GM12878 (cell line): ENCODE measurements around the gene RFX1. TPM values are rescaled to one million over a fixed set of nuclear protein-coding genes. Genes with fewer than 3 reads are reported as not detected.

ENCODE experiments used
- ATAC-seq: fragments of 200-7000 bp; cut with Tn5 transposase; 3 replicates; pipeline ENCODE4 v1.9.1; 2020; ENCODE audit warnings: mild to moderate bottlenecking, moderate library complexity
- BruUV-seq: library from RNA; stranded (reverse); fragments of 400-500 nt; replicated peaks from 2 replicates; lab custom pipeline; 2021; lab: Mats Ljungman, UMichigan
- CTCF ChIA-PET: fragments of 300-600 bp; sonication (Branson Sonifier 250); formaldehyde crosslinking; extraction: SDS; loops from one replicate; lab custom pipeline; 2021; ENCODE audit warnings: inconsistent platforms; lab: Yijun Ruan, JAX
- POLR2A ChIA-PET: fragments of 350-600 bp; formaldehyde crosslinking; extraction: SDS; loops from one replicate; lab custom pipeline; 2021; ENCODE audit warnings: inconsistent platforms; lab: Charles Lee
- RAD21 ChIA-PET: fragments of 300-600 bp; sonication (Branson Sonifier 250); formaldehyde crosslinking; loops from one replicate; lab custom pipeline; 2023; ENCODE audit warnings: antibody characterized with exemption; ENCODE audit not compliant: unreplicated experiment; lab: Charles Lee
- SMC1A ChIA-PET: fragments of 300-600 bp; sonication (Branson Sonifier 250); formaldehyde crosslinking; loops from one replicate; lab custom pipeline; 2023; ENCODE audit not compliant: unreplicated experiment, uncharacterized antibody; lab: Charles Lee
- DNase-seq: peaks from one replicate; pipeline ENCODE4 v3.0.0-alpha.2; 2011; ENCODE audit warnings: low read depth, low spot score
- FAIRE-seq: peaks from 3 replicates; lab custom pipeline; 2011; peaks lifted over from hg19 to GRCh38; lab: Jason Lieb, UNC
- H2AFZ ChIP-seq: 2 replicates; pipeline ENCODE4 v1.6.0; 2011; ENCODE audit warnings: low read depth, low read length, control low read depth; ENCODE audit not compliant: control insufficient read depth
- H3K27ac ChIP-seq: 2 replicates; pipeline ENCODE4 v1.5.1; 2011; ENCODE audit warnings: control low read depth; ENCODE audit not compliant: control insufficient read depth, insufficient read depth
- H3K27me3 ChIP-seq, 2 experiments: replicated peaks in 1 of 2; 2 replicates each; pipeline versions ENCODE4 v1.6.0 to v1.6.1; 2011; ENCODE audit warnings: low read length in 1 of 2; ENCODE audit not compliant: control insufficient read depth in 2 of 2, insufficient read depth in 2 of 2
- H3K36me3 ChIP-seq, 2 experiments: 2 replicates each; pipeline ENCODE4 v1.5.1; 2011; ENCODE audit warnings: low read length in 1 of 2; ENCODE audit not compliant: control insufficient read depth in 2 of 2, insufficient read depth in 2 of 2
- H3K4me1 ChIP-seq: 2 replicates; pipeline ENCODE4 v1.6.1; 2011; ENCODE audit warnings: mild to moderate bottlenecking, low read length, moderate library complexity, mixed read lengths; ENCODE audit not compliant: control insufficient read depth, insufficient read depth
- H3K4me2 ChIP-seq: 2 replicates; pipeline ENCODE4 v1.6.0; 2011; ENCODE audit warnings: control low read depth; ENCODE audit not compliant: control insufficient read depth, insufficient read depth
- H3K4me3 ChIP-seq: fragments of 200-600 bp; sonication (generic); 2 replicates; pipeline ENCODE4 v1.5.1; 2016
- H3K79me2 ChIP-seq: 2 replicates; pipeline ENCODE4 v1.6.0; 2011; ENCODE audit warnings: low read length; ENCODE audit not compliant: control insufficient read depth, insufficient read depth
- H3K9ac ChIP-seq: 2 replicates; pipeline ENCODE4 v1.8.0; 2011; ENCODE audit warnings: low read length, control low read depth, mixed read lengths; ENCODE audit not compliant: control insufficient read depth, insufficient read depth
- H3K9me3 ChIP-seq: replicated peaks from 3 replicates; pipeline ENCODE4 v1.5.1; 2011; ENCODE audit warnings: mild to moderate bottlenecking, low read length; ENCODE audit not compliant: control insufficient read depth, insufficient read depth
- H4K20me1 ChIP-seq: 2 replicates; pipeline ENCODE4 v1.6.0; 2011; ENCODE audit not compliant: control insufficient read depth, insufficient read depth
- ASH2L ChIP-seq: fragments of 300-600, 200-600 bp; sonication (generic); IDR thresholded peaks from 2 replicates; pipeline ENCODE4 v1.6.1; 2017; ENCODE audit warnings: low read depth, mild to moderate bottlenecking, borderline replicate concordance
- EZH2 ChIP-seq: IDR thresholded peaks from 2 replicates; pipeline ENCODE4 v1.6.1; 2012; ENCODE audit warnings: low read depth, mild to moderate bottlenecking, control low read depth, inconsistent platforms, low read length, borderline replicate concordance; ENCODE audit not compliant: control insufficient read depth
- IKZF2 ChIP-seq, 2 experiments: fragments of 450-650 bp; IDR thresholded peaks; 2 replicates each; pipeline ENCODE4 v1.6.1; 2017; ENCODE audit warnings: mild to moderate bottlenecking in 2 of 2, moderate library complexity in 2 of 2
- KAT2A ChIP-seq: conservative IDR thresholded peaks from 2 replicates; pipeline ENCODE4 v1.6.1; 2011; ENCODE audit warnings: low read depth, low read length; ENCODE audit not compliant: control insufficient read depth
- MEF2A ChIP-seq: IDR thresholded peaks from 2 replicates; pipeline ENCODE4 v1.6.1; 2011; ENCODE audit warnings: low read depth, mild to moderate bottlenecking, low read length, moderate library complexity; ENCODE audit not compliant: insufficient read depth
- TCF7 ChIP-seq: IDR thresholded peaks from 2 replicates; pipeline ENCODE4 v1.6.1; 2014; ENCODE audit warnings: antibody characterized with exemption, borderline replicate concordance
- WGBS: methylation state at CpG from one replicate; pipeline ENCODE4 v1.1.6; 2016; ENCODE audit warnings: low lambda C conversion rate; ENCODE audit not compliant: insufficient replicate concordance, insufficient coverage; ENCODE audit errors: missing lambda C conversion rate; 5-methylcytosine and 5-hydroxymethylcytosine counted together
- in situ Hi-C: fragments of 300-500 bp; cut with MboI; formaldehyde crosslinking; loops from 9 replicates; pipeline ENCODE4 v1.14.3; 2018; ENCODE audit warnings: mixed read lengths
- intact Hi-C: fragments of 100-400 bp; cut with micrococcal nuclease; formaldehyde crosslinking; loops from one replicate; pipeline ENCODE4 v1.14.2; 2022; ENCODE audit not compliant: unreplicated experiment
- polyA plus RNA-seq, 11 experiments: library from polyadenylated mRNA; depleted of rRNA in 4 of 11; unstranded in 6 of 11; stranded (reverse) in 5 of 11; fragments of >200 nt; fragmentation: Nextera tagmentation in 4 of 11; fragmentation: Illumina TruSeq in 1 of 11; extraction: Ambion mirVana in 4 of 11; extraction: Trizol in 1 of 11; gene quantifications; 1 replicate in 1 of 11; 2 replicates in 10 of 11; pipeline versions ENCODE4 v1.2.1 to v1.2.3, GENCODE V29; 2011 to 2016; ENCODE audit warnings: inconsistent platforms in 2 of 11, missing spikeins in 2 of 11, low read depth in 1 of 11
- total RNA-seq, 4 experiments: library from RNA; depleted of rRNA in 3 of 4; stranded (reverse); fragments of >200 nt in 3 of 4; fragmentation: Illumina TruSeq in 1 of 4; extraction: Trizol in 1 of 4; gene quantifications; 2 replicates each; pipeline versions ENCODE4 v1.2.1 to v1.2.3, GENCODE V29; 2013 to 2021

The RFX1 gene
- total and polyA plus RNA-seq, 10 of the 15 experiments (the other 5 are each of a cell fraction or from before 2014, with no cell fraction given) = 0.05 to 11.0 (median 1.5) TPM

- Histone ChIP-seq H3K79me2 (no peaks in the 10 kb centered on the region), H3K9me3 (no peaks in the 10 kb centered on the region), H2AFZ (no peak overlapping the region), H3K27ac (no peak overlapping the region), H4K20me1 (no peaks in the 10 kb centered on the region), H3K4me3 (no peak overlapping the region), H3K9ac (no peak overlapping the region), H3K36me3 (no peaks in the 10 kb centered on the region; a peak in 1 of 4 replicates), H3K4me1 (no peaks in the 10 kb centered on the region), H3K4me2 (no peak overlapping the region; the same call in 1 of the 2 replicates), H3K27me3 (no peaks in the 10 kb centered on the region)
- ChIA-PET POLR2A (no interaction called here), RAD21 (no interaction called here), SMC1A (no interaction called here), CTCF (interaction anchor here (1.1 kb wide), 1 partner anchor 69 kb away, joined by 3 read pairs; no protein-coding TSS in a partner anchor)
- intact Hi-C loops (no loop called here), in situ Hi-C loops (no loop called here)
- FAIRE-seq (no peak), DNase-seq (no peak), ATAC-seq (no peak)
- no TSS peak for BruUV-seq
- TF ChIP-seq EZH2 (no peak), KAT2A (no peak), IKZF2 (IDR thresholded peaks at IDR 0.05) (no peak), ASH2L (no peak), MEF2A (no peak), TCF7 (no peak)
- WGBS = 32% methylated on average over 12 of the region's 12 CpGs
Observed at GRCh38 chr19:13979244-13979615, 26.9 kb downstream of the RFX1 start.
